Stimulated activated CD8-positive, alpha-beta memory T cell treated with anti-CD3 and anti-CD28 coated beads, Interleukin-7, amount 100 ng/mL, for 1 hour (primary cell): ENCODE measurements around the gene BEST2.
"Not testable (repeated sequence)": the region's sequence is repeated elsewhere in the genome, so short reads cannot be mapped to it uniquely, and the experiment has no call there.

ENCODE experiments used
- DNase-seq, 2 donors: peaks; one replicate each; pipeline ENCODE4 v3.0.0-alpha.2; 2020; ENCODE audit warnings: low read depth in 2 of 2

Gene BEST2

DNA sequence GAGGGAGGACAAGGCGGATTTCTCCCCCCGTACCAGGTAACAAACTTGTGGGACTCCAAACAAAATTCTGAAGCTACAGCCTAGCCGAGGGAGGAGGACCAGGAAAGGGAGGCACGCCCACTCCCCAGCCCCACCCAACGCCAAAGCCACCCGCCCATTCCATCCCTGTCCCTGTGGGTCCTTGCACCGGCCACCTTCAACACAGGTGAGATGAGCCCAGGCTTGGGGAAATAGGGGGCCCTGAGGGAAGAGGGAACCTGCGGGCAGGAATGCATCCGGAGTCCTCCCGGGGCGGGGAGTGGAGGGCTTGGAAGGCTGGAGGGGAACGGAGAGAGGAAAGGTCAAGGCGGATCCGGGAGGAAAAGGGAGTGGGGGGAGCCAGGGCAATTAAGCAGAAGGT lies at the start of gene BEST2:
BEST2 (plus strand) TSS at position 157 of the 400 bp plus-strand sequence. CDS start 802 bp downstream, outside the sequence.
- DNase-seq: no peak

DNA sequence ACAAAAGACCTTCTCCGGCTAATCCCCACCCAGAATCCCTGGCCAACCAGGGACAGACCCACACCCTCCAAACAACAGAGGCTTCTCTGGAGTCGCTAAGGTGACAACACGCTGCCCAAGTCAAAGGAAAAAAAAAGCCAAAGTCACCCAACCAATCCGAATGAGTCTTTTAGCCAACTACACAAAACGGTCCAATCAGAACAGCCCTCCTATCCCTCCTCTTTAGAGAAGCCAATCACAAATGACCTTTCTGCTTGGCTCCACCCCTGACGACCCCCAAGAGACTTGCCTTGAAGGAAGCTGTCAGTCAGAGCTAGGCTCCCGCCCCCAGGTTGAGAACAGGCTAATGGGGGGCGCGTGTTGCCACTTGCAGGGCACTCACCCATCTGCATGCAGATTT lies 48.5 kb upstream of the BEST2 start:
- no peak for DNase-seq

- DNase-seq: no peak
These were observed 46.4 kb upstream of the BEST2 start for GRCh38 chr19:12705169-12705568.

DNA sequence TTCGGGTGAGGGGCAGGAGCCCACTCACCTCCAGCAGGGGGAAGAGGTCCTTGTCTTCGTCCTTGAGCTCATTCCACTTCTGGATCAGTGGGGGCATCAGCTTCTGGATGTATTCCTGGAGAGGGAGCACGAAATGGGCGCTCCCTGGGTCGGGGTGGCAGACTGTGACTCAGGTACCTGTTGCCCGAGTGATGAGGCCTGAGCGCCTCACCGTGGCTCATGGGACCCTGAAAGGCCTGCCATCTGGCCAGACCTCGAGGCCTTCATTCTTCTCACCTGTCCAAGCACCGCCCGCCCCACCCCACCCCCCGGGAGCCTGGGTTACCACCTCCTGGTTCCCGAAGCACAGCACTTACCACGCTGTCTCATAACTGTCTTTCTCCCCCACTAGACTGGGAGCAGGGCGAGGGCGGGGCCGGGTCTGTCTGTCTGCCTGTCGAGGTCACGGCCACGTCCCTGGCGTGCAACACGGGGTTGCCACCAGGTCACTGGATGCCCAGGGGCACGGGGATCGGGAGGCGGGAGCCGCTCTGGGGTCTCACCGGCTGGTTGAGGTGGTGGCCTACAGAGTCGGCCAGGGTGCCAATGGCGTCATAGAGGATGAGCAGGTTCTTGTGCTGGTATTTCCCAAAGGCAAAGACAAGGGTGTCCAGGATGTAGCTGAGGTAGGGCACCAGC lies 45.8 kb upstream of the BEST2 start:
- no peak for DNase-seq

- DNase-seq: no peak
These were observed 45.3 kb upstream of the BEST2 start for GRCh38 chr19:12706332-12706718.

- no peak for DNase-seq
These were observed 43.0 kb upstream of the BEST2 start for GRCh38 chr19:12708641-12709040.

- DNase-seq: no peak
These were observed 40.4 kb upstream of the BEST2 start for GRCh38 chr19:12711187-12711586.

DNA sequence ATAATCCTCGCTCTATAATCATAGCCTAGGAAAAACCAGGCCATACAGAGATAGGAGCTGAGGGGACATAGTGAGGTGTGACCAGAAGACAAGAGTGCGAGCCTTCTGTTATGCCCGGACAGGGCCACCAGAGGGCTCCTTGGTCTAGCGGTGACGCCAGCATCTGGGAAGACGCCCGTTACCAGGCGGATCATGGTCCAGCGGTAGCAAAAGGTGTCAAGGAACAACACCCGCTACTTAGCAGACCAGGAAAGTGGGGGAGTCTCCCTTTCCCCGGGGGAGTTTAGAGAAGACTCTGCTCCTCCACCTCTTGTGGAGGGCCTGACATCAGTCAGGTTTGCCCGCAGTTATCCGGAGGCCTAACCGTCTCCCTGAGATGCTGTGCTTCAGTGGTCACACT lies 39.5 kb upstream of the BEST2 start:
- not testable (repeated sequence) for DNase-seq

DNA sequence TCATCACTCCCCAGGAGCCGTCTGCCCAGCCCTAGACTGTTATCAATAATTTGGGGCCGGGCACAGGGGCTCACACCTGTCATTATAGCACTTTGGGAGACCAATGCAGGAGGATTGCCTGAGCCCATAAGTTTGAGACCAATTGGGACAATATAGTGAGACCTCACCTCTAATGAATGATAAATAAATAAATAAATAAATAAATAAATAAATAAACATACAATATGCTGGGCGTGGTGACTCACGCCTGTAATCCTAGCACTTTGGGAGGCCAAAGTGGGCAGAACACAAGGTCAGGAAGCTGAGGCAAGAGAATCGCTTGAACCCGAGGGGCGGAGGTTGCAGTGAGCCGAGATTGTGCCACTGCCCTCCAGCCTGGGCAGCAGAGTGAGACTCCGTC lies 38.3 kb upstream of the BEST2 start:
- DNase-seq: not testable (repeated sequence)

- DNase-seq: no peak
These were observed 36.5 kb upstream of the BEST2 start for GRCh38 chr19:12715102-12715501.

DNA sequence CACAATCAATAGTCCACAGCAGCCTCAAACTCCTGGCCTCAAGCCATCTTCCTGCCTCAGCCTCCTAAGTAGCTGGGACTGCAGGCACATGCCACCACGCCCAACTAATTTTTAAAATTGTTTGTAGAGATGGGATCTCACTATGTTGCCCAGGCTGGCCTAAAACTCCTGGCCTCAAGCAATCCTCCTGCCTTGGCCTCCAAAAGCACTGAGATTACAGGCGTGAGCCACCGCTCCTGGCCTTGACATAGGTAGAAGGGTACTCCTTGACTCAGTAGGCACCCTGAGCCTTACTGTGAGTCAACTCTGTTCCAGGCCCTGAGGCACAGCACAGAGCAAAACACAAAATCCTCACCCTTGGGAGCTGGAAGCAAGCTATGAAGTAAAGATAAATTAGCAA lies 35.7 kb upstream of the BEST2 start:
- no peak for DNase-seq

GRCh38 chr19:12720296-12720695 lies 31.3 kb upstream of the BEST2 start:
- DNase-seq: no peak

GRCh38 chr19:12720851-12721655 lies 30.5 kb upstream of the BEST2 start:
- no peak for DNase-seq

DNA sequence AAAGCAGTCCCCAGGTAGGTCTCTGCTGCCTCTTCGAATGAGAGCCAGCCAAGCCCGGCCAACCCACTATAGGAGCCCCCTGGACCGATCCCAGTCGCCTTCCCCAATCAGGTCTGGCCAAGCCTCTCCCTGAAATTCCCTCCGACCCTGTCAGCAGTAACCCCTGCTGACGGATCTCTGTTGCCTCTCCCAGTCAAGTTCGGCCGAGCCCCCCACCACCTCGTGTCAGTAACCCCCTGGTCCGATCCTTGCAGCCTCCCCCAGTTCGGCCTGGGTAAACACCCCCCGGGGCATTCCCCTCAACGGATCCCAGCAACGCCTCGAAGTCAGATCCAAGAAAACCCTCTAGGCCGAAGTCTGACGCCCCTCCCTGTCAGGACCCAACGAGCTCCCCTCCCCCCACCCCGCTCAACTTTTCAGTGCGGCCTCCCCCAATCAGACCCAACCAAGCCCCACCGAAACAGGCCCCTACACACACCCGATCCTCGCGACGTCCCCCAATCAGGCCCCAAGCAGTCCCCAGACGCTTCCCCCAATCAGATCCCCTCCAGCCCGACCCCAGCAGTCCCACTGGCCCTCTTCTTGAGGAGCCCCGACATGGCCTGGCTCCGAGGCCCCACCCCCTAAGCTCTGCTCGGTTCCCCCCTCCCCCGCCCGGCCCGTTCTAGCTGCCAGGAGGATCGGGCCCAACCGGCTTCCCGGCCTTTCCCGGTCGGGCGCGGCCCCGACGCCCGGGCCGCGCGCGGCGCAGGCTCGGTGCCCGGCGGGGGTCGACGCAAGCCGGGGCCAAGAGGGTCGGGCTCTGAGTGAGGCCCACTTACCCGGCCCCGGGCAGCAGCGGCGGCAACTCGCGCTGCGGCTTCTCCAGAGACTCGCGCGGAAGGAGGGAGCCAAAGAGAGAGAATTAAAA lies 29.7 kb upstream of the BEST2 start:
- DNase-seq: no peak

- peak; percentile 80 to 84 for DNase-seq
These were observed 28.8 kb upstream of the BEST2 start for GRCh38 chr19:12722566-12723380.

GRCh38 chr19:12723381-12723640 lies 28.3 kb upstream of the BEST2 start:
- DNase-seq: no peak

DNA sequence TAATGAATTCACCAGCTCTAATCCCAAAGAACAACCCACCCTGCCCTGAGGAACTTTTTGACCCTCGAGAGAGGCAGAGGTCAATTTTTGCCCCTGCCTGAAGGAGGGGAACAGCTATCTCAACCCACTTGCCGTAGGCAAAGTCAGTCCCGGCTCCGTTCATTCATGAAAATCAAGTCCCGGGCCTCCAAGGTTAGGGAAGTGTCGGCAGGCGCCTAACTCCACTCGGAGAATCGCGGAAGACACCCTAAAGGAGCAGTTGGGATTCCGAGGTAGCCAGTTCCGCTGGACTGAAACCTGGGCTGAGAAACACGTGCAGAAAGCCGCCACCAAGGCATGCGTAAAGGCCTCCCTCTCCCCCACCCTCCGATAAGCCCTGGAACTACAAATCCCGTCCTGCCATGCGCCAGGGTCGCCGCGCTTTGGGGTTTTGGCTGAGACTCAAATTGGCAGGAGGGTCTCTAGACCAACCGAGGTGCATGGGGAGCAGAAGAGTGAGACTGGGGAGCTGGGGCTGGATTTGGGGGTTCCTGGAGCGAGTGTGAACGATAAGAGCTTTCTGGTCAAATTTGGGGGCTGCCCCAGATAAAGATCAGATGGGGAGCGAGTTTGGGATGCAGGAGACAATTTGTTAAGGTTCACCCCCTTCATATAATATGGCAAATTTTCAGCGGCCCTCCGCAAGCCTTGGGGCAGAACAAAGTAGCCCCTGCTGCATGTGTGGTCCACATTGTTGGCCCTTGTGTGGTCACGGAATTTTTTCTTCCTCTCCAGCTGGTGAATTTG lies 27.8 kb upstream of the BEST2 start, which contains the start of gene TNPO2:
TNPO2 (minus strand) TSS at position 292 of the 786 bp plus-strand sequence. CDS start 2,955 bp downstream, outside the sequence.
- DNase-seq: peak in 1 of 2 donors; percentile 41

- DNase-seq: not testable (repeated sequence)
These were observed 26.0 kb upstream of the BEST2 start for GRCh38 chr19:12725612-12726011.

DNA sequence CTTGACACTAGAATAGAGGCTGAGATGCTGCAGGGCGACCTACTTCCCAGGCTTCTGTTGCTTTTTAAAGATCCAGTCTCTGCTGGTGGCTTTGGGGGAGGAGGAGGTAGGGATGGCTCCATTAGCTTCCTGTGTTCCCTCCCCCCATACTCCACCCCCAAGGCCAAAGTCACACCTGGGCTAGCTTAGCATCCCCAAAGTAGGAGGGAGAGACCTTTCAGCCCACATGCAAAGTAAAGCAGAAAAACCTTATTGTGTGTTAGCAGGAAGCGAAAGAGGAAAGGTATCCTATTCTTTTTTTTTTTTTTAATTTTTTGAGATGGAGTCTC lies 24.6 kb upstream of the BEST2 start:
- DNase-seq: no peak

DNA sequence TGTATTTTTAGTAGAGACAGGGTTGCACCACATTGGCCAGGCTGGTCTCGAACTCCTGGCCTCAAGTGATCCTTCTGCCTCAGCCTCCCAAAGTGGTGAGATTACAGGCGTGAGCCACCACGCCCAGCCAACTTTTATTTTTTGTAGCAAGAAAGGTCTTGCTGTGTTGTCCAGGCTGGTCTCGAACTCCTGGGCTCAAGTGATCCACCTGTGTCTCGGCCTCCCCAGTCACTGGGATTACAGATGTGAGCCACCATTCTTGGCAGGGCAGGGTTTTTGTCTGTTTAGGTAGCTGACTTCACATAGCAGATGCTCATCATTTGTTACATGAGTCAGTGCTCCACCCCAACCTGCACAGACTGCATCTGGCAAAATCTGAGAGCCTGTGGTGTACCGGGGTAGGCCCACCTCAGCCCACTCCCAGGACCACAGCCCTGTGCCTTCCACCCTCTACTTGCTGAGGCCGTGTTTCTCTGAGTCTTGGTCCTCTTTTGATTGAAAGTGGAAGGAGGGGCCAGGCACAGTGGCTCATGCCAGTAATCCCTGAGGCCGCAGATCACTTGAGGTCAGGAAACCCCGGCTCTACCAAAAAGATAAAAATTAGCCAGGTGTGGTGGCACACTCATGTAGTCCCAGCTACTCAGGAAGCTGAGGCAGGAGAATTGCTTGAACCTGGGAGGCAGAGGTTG lies 23.7 kb upstream of the BEST2 start:
- no peak for DNase-seq
